GM12864 (cell line): ENCODE data around the gene TIMM23.
"Not testable (repeated sequence)": the region's sequence is repeated elsewhere in the genome, so short reads cannot be mapped to it uniquely, and the experiment has no call there.

Experiments used
- DNase-seq: peaks from one replicate; pipeline ENCODE4 v3.0.0-alpha.2; 2011; ENCODE audit warnings: low read depth
- H3K4me3 ChIP-seq: 2 replicates; pipeline ENCODE4 v1.5.1; 2011; ENCODE audit warnings: mild to moderate bottlenecking, low read depth, low read length, control low read depth

Gene TIMM23

GRCh38 chr10:45972106-45972812 is at the start of gene TIMM23:
TSS of gene TIMM23 (plus strand) at chr10:45972489. CDS start at chr10:45972625, 136 bp downstream.
- peak; percentile 44 for DNase-seq
- H3K4me3 ChIP-seq: peak within 1 kb of the TSS; percentile 58

GRCh38 chr10:45926790-45927189 is 45.5 kb upstream of the TIMM23 start:
- DNase-seq, H3K4me3 ChIP-seq: not testable (repeated sequence)

- not testable (repeated sequence) for DNase-seq
These were observed 41.0 kb upstream of the TIMM23 start for GRCh38 chr10:45931305-45931704.

GRCh38 chr10:45934788-45935187 is 37.5 kb upstream of the TIMM23 start:
- not testable (repeated sequence) for H3K4me3 ChIP-seq

More at GRCh38 chr10:45931305-45931704, 41.0 kb upstream of the TIMM23 start:
- not testable (repeated sequence) for H3K4me3 ChIP-seq

GRCh38 chr10:45939176-45939697 is 33.1 kb upstream of the TIMM23 start:
- not testable (repeated sequence) for DNase-seq, H3K4me3 ChIP-seq

More at GRCh38 chr10:45934788-45935187, 37.5 kb upstream of the TIMM23 start:
- DNase-seq: not testable (repeated sequence)

GRCh38 chr10:45941196-45941595 is 31.1 kb upstream of the TIMM23 start:
- not testable (repeated sequence) for H3K4me3 ChIP-seq, DNase-seq

GRCh38 chr10:45945476-45945875 is 26.8 kb upstream of the TIMM23 start:
- not testable (repeated sequence) for H3K4me3 ChIP-seq, DNase-seq

- H3K4me3 ChIP-seq, DNase-seq: not testable (repeated sequence)
These were observed 24.9 kb upstream of the TIMM23 start for GRCh38 chr10:45947363-45947762.

GRCh38 chr10:45948801-45949200 is 23.5 kb upstream of the TIMM23 start:
- not testable (repeated sequence) for DNase-seq, H3K4me3 ChIP-seq

GRCh38 chr10:45954367-45954766 is 17.9 kb upstream of the TIMM23 start:
- not testable (repeated sequence) for DNase-seq, H3K4me3 ChIP-seq

GRCh38 chr10:45956634-45957033 is 15.7 kb upstream of the TIMM23 start:
- not testable (repeated sequence) for H3K4me3 ChIP-seq, DNase-seq

GRCh38 chr10:45957928-45958327 is 14.4 kb upstream of the TIMM23 start:
- not testable (repeated sequence) for H3K4me3 ChIP-seq, DNase-seq

GRCh38 chr10:45962686-45963452 is 9.4 kb upstream of the TIMM23 start:
- not testable (repeated sequence) for H3K4me3 ChIP-seq, DNase-seq

- peak overlapping the region; percentile 58; the same call in 1 of the 2 replicates for H3K4me3 ChIP-seq
- DNase-seq: not testable (repeated sequence)
These were observed 1.3 kb upstream of the TIMM23 start for GRCh38 chr10:45971019-45971418.

GRCh38 chr10:45971742-45972105 is 565 bp upstream of the TIMM23 start:
- not testable (repeated sequence) for DNase-seq
- peak overlapping the region; percentile 58 for H3K4me3 ChIP-seq

- DNase-seq: not testable (repeated sequence)
- peak overlapping the region; percentile 58 for H3K4me3 ChIP-seq
These were observed 502 bp downstream of the TIMM23 start for GRCh38 chr10:45972813-45973169.

- not testable (repeated sequence) for H3K4me3 ChIP-seq, DNase-seq
These were observed 1.8 kb downstream of the TIMM23 start for GRCh38 chr10:45974041-45974440.

- DNase-seq, H3K4me3 ChIP-seq: not testable (repeated sequence)
These were observed 6.3 kb downstream of the TIMM23 start for GRCh38 chr10:45978554-45978953.

- H3K4me3 ChIP-seq, DNase-seq: not testable (repeated sequence)
These were observed 9.1 kb downstream of the TIMM23 start for GRCh38 chr10:45981367-45981766.
